Mucosa of gallbladder (tissue), 1 donor: ENCODE measurements around the gene ZNF672. TPM values are rescaled to one million over a fixed set of nuclear protein-coding genes. Genes with fewer than 3 reads are reported as not detected.
"Not testable (repeated sequence)": the region's sequence is repeated elsewhere in the genome, so short reads cannot be mapped to it uniquely, and the experiment has no call there.

Experiments
- DNase-seq: peaks from one replicate; pipeline ENCODE4 v3.0.0-alpha.2; 2020; ENCODE audit warnings: low spot score
- total RNA-seq: library from RNA; stranded (reverse); gene quantifications from one replicate; pipeline ENCODE4 v1.2.1, GENCODE V29; 2021
- donor health status: DM: no; HTN: no; CAD: no.

Gene ZNF672
- total RNA-seq, 1 donor from 2014 or later: 41.6 TPM

GRCh38 chr1:248853663-248854375 lies 15.8 kb downstream of the ZNF672 start:
- no peak for DNase-seq

- no peak for DNase-seq
Measured at GRCh38 chr1:248855580-248855979, 17.6 kb downstream of the ZNF672 start.

DNA sequence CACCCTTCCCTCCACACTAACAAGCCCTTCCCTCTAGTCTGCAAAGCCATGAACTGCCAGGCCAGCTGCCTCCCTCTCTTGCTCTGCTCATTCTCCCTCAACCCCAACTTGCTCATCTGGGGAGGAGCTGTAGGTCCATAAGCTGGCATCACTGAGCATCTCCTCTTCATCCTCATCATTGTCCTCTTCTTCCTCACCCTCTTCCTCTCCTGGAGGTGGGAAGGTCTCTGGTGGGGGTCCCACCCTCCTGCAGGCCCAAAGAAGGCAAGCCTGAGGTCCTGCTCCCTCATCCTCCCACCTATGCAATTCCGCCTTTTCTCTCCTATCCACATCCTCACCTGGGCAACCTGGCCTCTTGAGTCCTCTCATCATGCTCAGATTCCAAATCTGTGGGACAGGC lies 18.2 kb downstream of the ZNF672 start:
- no peak for DNase-seq

DNA sequence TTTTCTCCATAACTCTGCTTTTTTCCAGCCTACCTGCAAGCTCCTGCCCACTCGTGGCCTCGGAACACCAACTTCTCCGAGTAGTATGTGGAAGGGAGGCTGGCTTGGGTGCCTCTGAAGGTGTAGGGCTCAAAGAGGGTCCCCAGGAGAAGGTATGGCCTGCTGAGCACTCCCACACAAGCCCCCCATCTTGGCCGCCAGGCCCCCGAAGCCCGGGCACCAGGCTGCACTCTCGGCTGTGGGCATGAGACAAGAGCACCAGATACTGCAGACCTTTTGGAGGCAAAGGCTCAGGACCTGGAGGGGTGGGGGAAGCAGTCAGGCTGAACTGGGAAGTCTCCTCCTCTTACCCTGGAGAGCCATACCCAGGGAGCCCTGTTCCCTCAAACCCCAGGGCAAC lies 19.2 kb downstream of the ZNF672 start:
- no peak for DNase-seq

DNA sequence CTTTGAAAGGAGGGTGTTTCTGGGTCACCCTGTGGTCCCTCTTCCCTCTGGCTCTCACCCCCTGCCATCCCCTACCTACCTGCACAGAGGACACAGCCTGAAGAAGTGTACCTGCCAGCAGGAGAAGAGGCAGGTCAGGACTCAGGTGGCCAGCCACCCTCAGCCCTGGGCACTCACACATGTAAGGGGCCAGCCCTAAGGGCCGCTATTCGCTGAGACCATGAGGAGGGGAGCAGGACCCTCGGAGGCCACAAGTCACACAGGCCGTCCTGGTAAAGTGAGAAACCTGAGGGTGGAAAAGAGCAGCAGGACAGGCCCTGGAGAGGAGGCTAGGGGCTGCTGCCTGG lies 19.7 kb downstream of the ZNF672 start:
- DNase-seq: no peak

- peak; percentile 60 for DNase-seq
Measured at GRCh38 chr1:248858096-248858890, 20.3 kb downstream of the ZNF672 start.

- peak; percentile 97 for DNase-seq
Measured at GRCh38 chr1:248858891-248859889, 21.2 kb downstream of the ZNF672 start, which contains the start of gene ZNF692. ZNF692 (minus strand) TSS chr1:248859085; CDS start chr1:248858309, 776 bp downstream.

DNA sequence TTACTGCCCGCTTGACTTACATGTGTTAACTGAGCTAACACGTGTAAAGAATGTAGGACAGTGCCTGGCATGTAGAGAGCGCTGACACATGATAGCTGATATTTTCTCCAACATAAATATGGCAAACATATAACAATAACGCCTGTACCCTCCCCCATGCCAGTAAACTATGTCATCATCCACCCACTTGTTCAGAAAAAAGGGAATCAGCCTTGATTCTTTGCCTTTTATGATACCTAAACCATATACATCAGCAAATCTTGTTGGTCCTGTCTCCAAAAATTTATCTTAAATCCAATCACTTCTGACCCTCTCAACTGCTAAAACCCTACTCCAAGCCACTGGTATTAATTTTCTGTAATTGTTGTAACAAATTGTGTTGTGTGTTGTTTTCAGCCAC lies 22.0 kb downstream of the ZNF672 start:
- DNase-seq: no peak

DNA sequence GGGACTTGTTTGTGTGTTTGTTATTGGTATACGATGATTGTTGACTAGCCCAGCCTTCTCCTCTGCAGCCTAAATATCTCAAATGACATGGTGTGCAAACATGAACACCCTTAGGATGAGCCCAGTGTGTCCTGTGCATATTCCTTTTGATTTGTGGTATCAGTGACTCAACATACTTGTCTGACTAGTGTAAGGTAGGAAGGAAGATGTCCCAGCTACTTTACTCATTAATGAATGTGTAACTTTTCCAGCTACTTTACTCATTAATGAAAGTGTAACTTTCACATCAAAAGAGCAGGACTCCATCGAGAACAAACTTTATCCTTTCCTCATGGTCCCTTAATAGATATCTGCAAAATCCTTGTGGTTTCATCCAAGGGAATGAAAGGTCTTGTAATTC lies 23.6 kb downstream of the ZNF672 start:
- DNase-seq: no peak

DNA sequence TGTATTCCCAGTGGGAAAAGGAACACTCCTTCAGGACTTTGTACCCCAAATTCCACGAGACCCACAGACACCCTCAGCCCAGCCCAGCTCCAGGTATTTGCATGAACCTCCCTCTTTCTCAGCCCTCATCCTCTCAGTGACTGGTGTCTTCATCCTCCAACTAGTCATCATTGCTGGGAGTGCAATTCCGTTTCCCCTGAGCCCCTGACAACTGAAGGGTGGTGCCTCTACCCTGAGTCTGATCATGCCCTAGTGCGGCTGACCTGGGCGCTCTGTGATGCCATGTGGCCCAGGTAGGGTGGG lies 24.6 kb downstream of the ZNF672 start:
- DNase-seq: no peak

GRCh38 chr1:248862998-248863881 lies 25.2 kb downstream of the ZNF672 start:
- DNase-seq: peak; percentile 87

DNA sequence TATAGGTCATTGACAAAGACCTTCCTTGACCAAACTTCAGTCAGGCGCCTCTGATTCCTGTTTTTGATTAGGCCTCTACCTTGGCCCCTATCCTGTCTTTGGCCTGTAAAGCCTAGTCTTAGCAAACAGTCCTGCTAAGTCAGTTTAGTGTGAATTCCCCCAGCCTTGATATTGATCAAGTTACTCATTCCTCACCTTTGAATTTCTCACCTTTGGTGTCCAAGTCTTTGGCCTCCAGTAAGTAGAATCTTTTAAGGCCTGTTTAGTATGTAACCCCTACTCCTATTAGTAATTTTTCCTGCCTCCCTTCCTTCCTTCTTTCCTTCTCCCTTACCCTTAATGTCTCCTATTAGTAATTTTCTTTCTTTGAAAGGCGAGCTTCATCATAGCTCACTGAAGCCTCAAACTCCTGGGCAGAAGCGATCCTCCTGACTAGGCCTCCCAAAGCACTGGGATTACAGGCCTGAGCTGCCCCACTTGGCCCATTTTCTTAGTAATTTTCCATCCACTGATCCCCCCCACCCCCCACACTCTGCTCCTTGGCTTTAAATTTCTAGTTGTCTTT lies 33.9 kb downstream of the ZNF672 start:
- no peak for DNase-seq

GRCh38 chr1:248872752-248873408 lies 34.9 kb downstream of the ZNF672 start:
- DNase-seq: peak; percentile 45

- peak; percentile 96 for DNase-seq
Measured at GRCh38 chr1:248873409-248873992, 35.5 kb downstream of the ZNF672 start.

- DNase-seq: peak; percentile 81
Measured at GRCh38 chr1:248873993-248874533, 36.0 kb downstream of the ZNF672 start.

GRCh38 chr1:248881261-248881660 lies 43.2 kb downstream of the ZNF672 start:
- DNase-seq: no peak

DNA sequence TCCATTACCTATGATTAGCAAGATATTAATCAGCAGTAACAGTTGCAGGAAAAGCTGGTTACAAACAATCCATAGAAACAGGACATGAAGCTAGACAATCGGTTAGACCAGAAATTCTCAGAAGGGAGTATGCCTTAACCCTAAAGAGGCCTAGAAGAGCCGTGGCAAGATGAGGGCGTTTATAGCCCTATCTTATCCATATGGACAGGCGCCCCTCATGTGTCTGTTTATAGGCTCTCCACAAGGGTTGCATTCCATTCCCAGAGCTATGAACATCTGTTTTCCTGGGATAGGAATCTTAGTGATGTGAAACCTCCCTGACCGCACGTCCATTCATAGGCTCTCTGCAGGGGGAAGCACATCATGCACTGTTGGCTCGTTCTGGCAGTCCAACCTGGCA lies 44.4 kb downstream of the ZNF672 start:
- not testable (repeated sequence) for DNase-seq

DNA sequence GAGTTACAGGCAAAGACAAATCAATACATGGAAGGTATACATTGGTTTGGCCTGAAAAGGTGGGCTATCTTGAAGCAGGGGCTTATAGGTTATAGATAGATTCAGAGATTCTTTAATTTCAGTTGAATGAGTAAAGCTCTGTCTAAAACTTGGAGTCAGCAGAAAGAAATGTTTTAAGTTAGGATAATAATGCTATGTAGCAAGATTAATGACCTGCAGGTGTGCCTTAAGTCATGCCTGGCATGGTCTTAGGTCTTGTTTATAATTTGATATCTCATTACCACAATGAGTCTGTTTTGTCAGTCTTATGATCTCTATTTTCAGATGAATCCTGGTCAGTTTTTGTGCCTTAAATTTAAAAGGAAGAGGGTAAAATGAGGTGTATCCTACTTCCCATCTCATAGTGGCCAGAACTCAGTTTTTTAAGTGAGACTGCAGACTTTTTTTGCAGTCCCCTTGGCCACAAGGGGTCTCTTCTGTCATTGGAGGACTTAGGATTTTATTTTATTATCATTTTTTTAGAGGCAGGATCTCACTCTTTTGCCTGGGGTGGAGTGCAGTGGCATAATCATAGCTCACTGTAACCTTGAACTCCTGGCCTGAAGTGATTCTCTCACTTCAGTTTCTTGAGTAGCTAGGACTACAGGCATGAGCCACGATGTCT lies 46.7 kb downstream of the ZNF672 start:
- DNase-seq: no peak

GRCh38 chr1:248885646-248886045 lies 47.6 kb downstream of the ZNF672 start:
- DNase-seq: no peak
